Astrocyte (in vitro differentiated cells and primary cell): Measurements from ENCODE around the gene CHERP. TPM values are rescaled to one million over a fixed set of nuclear protein-coding genes. Genes with fewer than 3 reads are reported as not detected.

ENCODE experiments used
- DNase-seq: peaks from one replicate; pipeline ENCODE4 v3.0.0-alpha.2; 2010; ENCODE audit warnings: low read depth
- FAIRE-seq: peaks from 2 replicates; lab custom pipeline; 2011; peaks lifted over from hg19 to GRCh38; lab: Jason Lieb, UNC
- H2AFZ ChIP-seq: 2 replicates; pipeline ENCODE4 v1.6.0; 2012; ENCODE audit warnings: low read depth, low read length, inconsistent platforms
- H3K27ac ChIP-seq: 2 replicates; pipeline ENCODE4 v1.5.1; 2011; ENCODE audit warnings: low read depth, low read length, inconsistent platforms
- H3K27me3 ChIP-seq: 2 replicates; pipeline ENCODE4 v1.6.0; 2011; ENCODE audit warnings: low read length, inconsistent platforms; ENCODE audit not compliant: insufficient read depth
- H3K36me3 ChIP-seq: 2 replicates; pipeline ENCODE4 v1.5.1; 2011; ENCODE audit warnings: low read length, inconsistent platforms; ENCODE audit not compliant: insufficient read depth
- H3K4me1 ChIP-seq: 2 replicates; pipeline ENCODE4 v1.5.1; 2011; ENCODE audit warnings: low read length, inconsistent platforms; ENCODE audit not compliant: insufficient read depth
- H3K4me2 ChIP-seq: 2 replicates; pipeline ENCODE4 v1.6.0; 2012; ENCODE audit warnings: low read length, inconsistent platforms
- H3K4me3 ChIP-seq: 2 replicates; pipeline ENCODE4 v1.5.1; 2011; ENCODE audit warnings: low read depth, mild to moderate bottlenecking, low read length, inconsistent platforms; ENCODE audit not compliant: insufficient read depth
- H3K79me2 ChIP-seq: 2 replicates; pipeline ENCODE4 v1.6.0; 2012; ENCODE audit warnings: mild to moderate bottlenecking, low read length, inconsistent platforms; ENCODE audit not compliant: insufficient read depth
- H3K9ac ChIP-seq: 2 replicates; pipeline ENCODE4 v1.6.0; 2012; ENCODE audit warnings: mild to moderate bottlenecking, low read length, inconsistent platforms
- H3K9me3 ChIP-seq: 2 replicates; pipeline ENCODE4 v1.5.1; 2012; ENCODE audit warnings: low read depth, mild to moderate bottlenecking, low read length, inconsistent platforms; ENCODE audit not compliant: insufficient read depth
- H4K20me1 ChIP-seq: 2 replicates; pipeline ENCODE4 v1.6.0; 2012; ENCODE audit warnings: low read length, inconsistent platforms; ENCODE audit not compliant: insufficient read depth
- H3K27ac Mint-ChIP-seq: one replicate; pipeline ENCODE4 v1.8.0; 2021; ENCODE audit warnings: mild to moderate bottlenecking, mixed read lengths; ENCODE audit not compliant: unreplicated experiment
- H3K27me3 Mint-ChIP-seq: one replicate; pipeline ENCODE4 v1.8.0; 2021; ENCODE audit warnings: low read depth, mixed read lengths; ENCODE audit not compliant: unreplicated experiment
- H3K36me3 Mint-ChIP-seq: one replicate; pipeline ENCODE4 v1.8.0; 2021; ENCODE audit warnings: low read depth, mixed read lengths; ENCODE audit not compliant: unreplicated experiment
- H3K4me1 Mint-ChIP-seq: one replicate; pipeline ENCODE4 v1.8.0; 2021; ENCODE audit warnings: low read depth, mixed read lengths; ENCODE audit not compliant: unreplicated experiment
- H3K4me3 Mint-ChIP-seq: one replicate; pipeline ENCODE4 v1.8.0; 2021; ENCODE audit warnings: mild to moderate bottlenecking, moderate library complexity, mixed read lengths; ENCODE audit not compliant: unreplicated experiment
- H3K9me3 Mint-ChIP-seq: one replicate; pipeline ENCODE4 v1.8.0; 2021; ENCODE audit warnings: mild to moderate bottlenecking, mixed read lengths; ENCODE audit not compliant: unreplicated experiment
- EZH2 ChIP-seq: IDR thresholded peaks from 2 replicates; pipeline ENCODE4 v1.6.1; 2012; ENCODE audit warnings: mild to moderate bottlenecking, low read length, inconsistent platforms; ENCODE audit not compliant: insufficient read depth
- total RNA-seq: library from RNA; stranded (reverse); gene quantifications from 2 replicates; pipeline ENCODE4 v1.2.1, GENCODE V29; 2021
- TF ChIP-seq, protein P1 (sequence below): IDR thresholded peaks from 2 replicates; pipeline ENCODE4 v1.5.1; 2011; ENCODE audit warnings: low read depth, mild to moderate bottlenecking, inconsistent platforms, low read length, moderate library complexity; ENCODE audit not compliant: insufficient read depth

CHERP gene
- total RNA-seq, 1 donor from 2014 or later, result 45.3 TPM

DNA sequence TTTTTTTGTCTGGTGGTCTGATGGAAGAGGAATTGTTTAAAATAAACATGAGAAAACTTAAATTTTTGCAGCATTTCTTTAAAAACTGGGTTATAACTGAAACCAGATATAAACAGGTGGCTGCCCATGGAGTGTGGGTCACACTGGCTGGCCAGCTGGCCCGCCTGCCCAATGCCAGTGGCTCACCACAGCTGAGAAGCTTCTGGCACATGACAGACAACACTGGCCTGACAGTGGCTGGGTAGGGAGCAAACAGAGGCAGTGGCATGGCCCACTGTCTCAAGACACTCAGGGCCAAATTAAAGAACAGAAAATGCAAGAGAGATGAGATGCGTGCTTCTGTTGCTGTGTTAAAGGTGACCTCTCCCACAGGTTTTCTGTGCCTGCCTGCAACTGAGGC lies 33.0 kb upstream of the CHERP start:
- TF ChIP-seq, protein P1, sequence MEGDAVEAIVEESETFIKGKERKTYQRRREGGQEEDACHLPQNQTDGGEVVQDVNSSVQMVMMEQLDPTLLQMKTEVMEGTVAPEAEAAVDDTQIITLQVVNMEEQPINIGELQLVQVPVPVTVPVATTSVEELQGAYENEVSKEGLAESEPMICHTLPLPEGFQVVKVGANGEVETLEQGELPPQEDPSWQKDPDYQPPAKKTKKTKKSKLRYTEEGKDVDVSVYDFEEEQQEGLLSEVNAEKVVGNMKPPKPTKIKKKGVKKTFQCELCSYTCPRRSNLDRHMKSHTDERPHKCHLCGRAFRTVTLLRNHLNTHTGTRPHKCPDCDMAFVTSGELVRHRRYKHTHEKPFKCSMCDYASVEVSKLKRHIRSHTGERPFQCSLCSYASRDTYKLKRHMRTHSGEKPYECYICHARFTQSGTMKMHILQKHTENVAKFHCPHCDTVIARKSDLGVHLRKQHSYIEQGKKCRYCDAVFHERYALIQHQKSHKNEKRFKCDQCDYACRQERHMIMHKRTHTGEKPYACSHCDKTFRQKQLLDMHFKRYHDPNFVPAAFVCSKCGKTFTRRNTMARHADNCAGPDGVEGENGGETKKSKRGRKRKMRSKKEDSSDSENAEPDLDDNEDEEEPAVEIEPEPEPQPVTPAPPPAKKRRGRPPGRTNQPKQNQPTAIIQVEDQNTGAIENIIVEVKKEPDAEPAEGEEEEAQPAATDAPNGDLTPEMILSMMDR, result no peak
- TF ChIP-seq EZH2, result no peak
- peaks cover 95% of the 10 kb centered on the region for H3K79me2 ChIP-seq
- no peaks in the 10 kb centered on the region for H3K9me3 ChIP-seq
- H4K20me1 ChIP-seq, result peaks cover 75% of the 10 kb centered on the region
- H2AFZ ChIP-seq, result no peak overlapping the region
- peaks cover 17% of the 10 kb centered on the region for H3K4me1 ChIP-seq
- DNase-seq (no peak), FAIRE-seq (no peak)
- peaks cover 17% of the 10 kb centered on the region for H3K36me3 Mint-ChIP-seq
- no peak overlapping the region for H3K4me3 ChIP-seq
- H3K36me3 ChIP-seq, result peaks cover 2% of the 10 kb centered on the region
- no peak overlapping the region for H3K27ac ChIP-seq
- no peak overlapping the region for H3K9ac ChIP-seq
- no peak overlapping the region for H3K4me2 ChIP-seq
- H3K27ac Mint-ChIP-seq, result no peak overlapping the region
- H3K4me3 Mint-ChIP-seq, result peak overlapping the region; percentile 18
- no peaks in the 10 kb centered on the region for H3K27me3 ChIP-seq
- no peaks in the 10 kb centered on the region for H3K27me3 Mint-ChIP-seq
- peaks cover 17% of the 10 kb centered on the region for H3K4me1 Mint-ChIP-seq
- H3K9me3 Mint-ChIP-seq, result no peaks in the 10 kb centered on the region

DNA sequence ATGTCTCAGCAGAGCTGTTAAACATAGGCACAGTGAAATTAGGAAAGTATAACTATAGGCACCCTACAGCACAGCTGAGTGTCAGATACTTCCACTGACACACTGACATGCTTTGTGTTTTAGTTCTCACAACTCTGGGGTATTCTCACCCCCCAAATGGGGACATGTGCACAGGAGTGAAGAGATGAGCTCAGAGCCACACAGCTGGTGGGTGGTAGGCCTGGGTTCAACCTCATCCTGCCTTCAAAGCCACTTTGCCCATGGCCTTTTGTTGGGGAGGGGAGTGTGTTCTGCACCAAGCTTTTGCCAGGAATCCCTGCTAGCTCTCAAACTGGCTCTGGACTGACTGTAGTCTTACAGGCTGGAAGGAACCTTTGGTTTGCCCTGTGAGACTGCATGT lies 31.7 kb upstream of the CHERP start:
- Mint-ChIP-seq H3K4me1 (peaks cover 24% of the 10 kb centered on the region), H3K9me3 (no peaks in the 10 kb centered on the region), H3K27ac (no peak overlapping the region), H3K36me3 (peaks cover 13% of the 10 kb centered on the region), H3K27me3 (no peaks in the 10 kb centered on the region), H3K4me3 (peak overlapping the region; percentile 98)
- H3K4me1 ChIP-seq, result peaks cover 22% of the 10 kb centered on the region
- TF ChIP-seq, protein P1, result no peak
- TF ChIP-seq EZH2, result no peak
- H3K9ac ChIP-seq, result no peak overlapping the region
- DNase-seq (no peak), FAIRE-seq (no peak)
- H2AFZ ChIP-seq, result no peak overlapping the region
- H3K79me2 ChIP-seq, result peaks cover 95% of the 10 kb centered on the region
- H3K27ac ChIP-seq, result no peak overlapping the region
- no peaks in the 10 kb centered on the region for H3K9me3 ChIP-seq
- H3K4me2 ChIP-seq, result peak overlapping the region; percentile 90
- no peaks in the 10 kb centered on the region for H3K36me3 ChIP-seq
- no peak overlapping the region for H3K4me3 ChIP-seq
- H3K27me3 ChIP-seq, result no peaks in the 10 kb centered on the region
- peaks cover 74% of the 10 kb centered on the region for H4K20me1 ChIP-seq

- Histone ChIP-seq H2AFZ (no peak overlapping the region), H3K79me2 (peaks cover 95% of the 10 kb centered on the region), H3K9me3 (no peaks in the 10 kb centered on the region), H3K36me3 (no peaks in the 10 kb centered on the region), H3K27ac (no peak overlapping the region), H3K4me1 (peaks cover 22% of the 10 kb centered on the region), H3K9ac (peak overlapping the region; percentile 91), H3K27me3 (no peaks in the 10 kb centered on the region), H4K20me1 (peaks cover 73% of the 10 kb centered on the region), H3K4me2 (peak overlapping the region; percentile 90), H3K4me3 (peak overlapping the region; percentile 93)
- peak overlapping the region; percentile 98 for H3K4me3 Mint-ChIP-seq
- H3K9me3 Mint-ChIP-seq, result no peaks in the 10 kb centered on the region
- H3K4me1 Mint-ChIP-seq, result peaks cover 29% of the 10 kb centered on the region
- peaks cover 11% of the 10 kb centered on the region for H3K36me3 Mint-ChIP-seq
- no peak for TF ChIP-seq EZH2
- TF ChIP-seq, protein P1, result no peak
- H3K27me3 Mint-ChIP-seq, result no peaks in the 10 kb centered on the region
- DNase-seq (no peak), FAIRE-seq (no peak)
- H3K27ac Mint-ChIP-seq, result peak overlapping the region; percentile 94
These were observed 31.1 kb upstream of the CHERP start for GRCh38 chr19:16573296-16573695.
